B cell (primary cell): Measurements from ENCODE around the gene BTRC.
A peak's percentile ranks its signal among the peaks of the same experiment; 100 is the strongest.

Source experiments
- CTCF ChIP-seq: fragments of 200-600 bp; IDR thresholded peaks from one replicate; pipeline ENCODE4 v1.8.0; 2022; ENCODE audit warnings: antibody characterized with exemption, mild to moderate bottlenecking
- EZH2 ChIP-seq: IDR thresholded peaks from 2 replicates; pipeline ENCODE4 v1.6.1; 2012; ENCODE audit warnings: borderline replicate concordance, low read depth, mild to moderate bottlenecking, moderate library complexity, low read length; ENCODE audit not compliant: insufficient read depth, poor library complexity, severe bottlenecking

DNA sequence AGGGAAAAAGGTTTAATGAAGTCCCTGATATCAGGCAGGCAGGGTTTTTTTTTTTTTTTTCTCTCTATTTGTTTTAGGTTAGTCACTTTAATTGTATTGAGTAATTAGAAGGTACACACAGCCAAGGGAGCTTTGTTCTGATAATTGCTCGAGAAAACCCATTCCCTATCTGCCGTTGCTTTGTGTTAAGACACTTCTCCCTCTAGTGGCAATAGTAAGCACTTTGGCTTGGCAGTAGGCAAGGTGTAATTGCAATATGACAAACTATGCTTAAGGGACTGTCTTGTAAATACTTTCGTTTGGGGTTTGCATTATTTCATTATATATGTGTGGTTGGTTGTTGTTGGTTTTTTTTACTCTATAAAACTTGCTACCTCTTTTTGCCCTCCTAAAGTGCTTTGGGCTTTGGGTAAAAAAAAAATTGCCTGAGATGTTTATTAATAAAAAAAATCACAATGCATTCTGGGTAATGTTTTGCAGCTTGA, 113.4 kb downstream of the BTRC start:
- peak; percentile 93 for TF ChIP-seq CTCF
- no peak for TF ChIP-seq EZH2
